Astrocyte (in vitro differentiated cells and primary cell): ENCODE results near the gene C2orf15. TPM values are rescaled to one million over a fixed set of nuclear protein-coding genes. Genes with fewer than 3 reads are reported as not detected.

Experiments
- DNase-seq: peaks from one replicate; pipeline ENCODE4 v3.0.0-alpha.2; 2010; ENCODE audit warnings: low read depth
- FAIRE-seq: peaks from 2 replicates; lab custom pipeline; 2011; peaks lifted over from hg19 to GRCh38; lab: Jason Lieb, UNC
- H2AFZ ChIP-seq: 2 replicates; pipeline ENCODE4 v1.6.0; 2012; ENCODE audit warnings: low read depth, low read length, inconsistent platforms
- H3K27ac ChIP-seq: 2 replicates; pipeline ENCODE4 v1.5.1; 2011; ENCODE audit warnings: low read depth, low read length, inconsistent platforms
- H3K27me3 ChIP-seq: 2 replicates; pipeline ENCODE4 v1.6.0; 2011; ENCODE audit warnings: low read length, inconsistent platforms; ENCODE audit not compliant: insufficient read depth
- H3K36me3 ChIP-seq: 2 replicates; pipeline ENCODE4 v1.5.1; 2011; ENCODE audit warnings: low read length, inconsistent platforms; ENCODE audit not compliant: insufficient read depth
- H3K4me1 ChIP-seq: 2 replicates; pipeline ENCODE4 v1.5.1; 2011; ENCODE audit warnings: low read length, inconsistent platforms; ENCODE audit not compliant: insufficient read depth
- H3K4me2 ChIP-seq: 2 replicates; pipeline ENCODE4 v1.6.0; 2012; ENCODE audit warnings: low read length, inconsistent platforms
- H3K4me3 ChIP-seq: 2 replicates; pipeline ENCODE4 v1.5.1; 2011; ENCODE audit warnings: low read depth, mild to moderate bottlenecking, low read length, inconsistent platforms; ENCODE audit not compliant: insufficient read depth
- H3K79me2 ChIP-seq: 2 replicates; pipeline ENCODE4 v1.6.0; 2012; ENCODE audit warnings: mild to moderate bottlenecking, low read length, inconsistent platforms; ENCODE audit not compliant: insufficient read depth
- H3K9ac ChIP-seq: 2 replicates; pipeline ENCODE4 v1.6.0; 2012; ENCODE audit warnings: mild to moderate bottlenecking, low read length, inconsistent platforms
- H3K9me3 ChIP-seq: 2 replicates; pipeline ENCODE4 v1.5.1; 2012; ENCODE audit warnings: low read depth, mild to moderate bottlenecking, low read length, inconsistent platforms; ENCODE audit not compliant: insufficient read depth
- H4K20me1 ChIP-seq: 2 replicates; pipeline ENCODE4 v1.6.0; 2012; ENCODE audit warnings: low read length, inconsistent platforms; ENCODE audit not compliant: insufficient read depth
- H3K27ac Mint-ChIP-seq: one replicate; pipeline ENCODE4 v1.8.0; 2021; ENCODE audit warnings: mild to moderate bottlenecking, mixed read lengths; ENCODE audit not compliant: unreplicated experiment
- H3K27me3 Mint-ChIP-seq: one replicate; pipeline ENCODE4 v1.8.0; 2021; ENCODE audit warnings: low read depth, mixed read lengths; ENCODE audit not compliant: unreplicated experiment
- H3K36me3 Mint-ChIP-seq: one replicate; pipeline ENCODE4 v1.8.0; 2021; ENCODE audit warnings: low read depth, mixed read lengths; ENCODE audit not compliant: unreplicated experiment
- H3K4me1 Mint-ChIP-seq: one replicate; pipeline ENCODE4 v1.8.0; 2021; ENCODE audit warnings: low read depth, mixed read lengths; ENCODE audit not compliant: unreplicated experiment
- H3K4me3 Mint-ChIP-seq: one replicate; pipeline ENCODE4 v1.8.0; 2021; ENCODE audit warnings: mild to moderate bottlenecking, moderate library complexity, mixed read lengths; ENCODE audit not compliant: unreplicated experiment
- H3K9me3 Mint-ChIP-seq: one replicate; pipeline ENCODE4 v1.8.0; 2021; ENCODE audit warnings: mild to moderate bottlenecking, mixed read lengths; ENCODE audit not compliant: unreplicated experiment
- CTCF ChIP-seq: IDR thresholded peaks from 2 replicates; pipeline ENCODE4 v1.5.1; 2011; ENCODE audit warnings: low read depth, mild to moderate bottlenecking, inconsistent platforms, low read length, moderate library complexity; ENCODE audit not compliant: insufficient read depth
- EZH2 ChIP-seq: IDR thresholded peaks from 2 replicates; pipeline ENCODE4 v1.6.1; 2012; ENCODE audit warnings: mild to moderate bottlenecking, low read length, inconsistent platforms; ENCODE audit not compliant: insufficient read depth
- total RNA-seq: library from RNA; stranded (reverse); gene quantifications from 2 replicates; pipeline ENCODE4 v1.2.1, GENCODE V29; 2021

The C2orf15 gene
- total RNA-seq, 1 donor from 2014 or later: 0.59 TPM

GRCh38 chr2:99166218-99166617, 24.7 kb downstream of the C2orf15 start:
- no peak overlapping the region for H3K27ac Mint-ChIP-seq
- H2AFZ ChIP-seq: no peak overlapping the region
- H3K9me3 ChIP-seq: no peaks in the 10 kb centered on the region
- TF ChIP-seq EZH2 (no peak), CTCF (no peak)
- H3K27me3 Mint-ChIP-seq: no peaks in the 10 kb centered on the region
- no peaks in the 10 kb centered on the region for H3K27me3 ChIP-seq
- DNase-seq (no peak), FAIRE-seq (no peak)
- H3K9me3 Mint-ChIP-seq: no peaks in the 10 kb centered on the region
- no peak overlapping the region for H3K4me3 ChIP-seq
- H3K27ac ChIP-seq: no peak overlapping the region
- H3K4me2 ChIP-seq: no peak overlapping the region
- H3K79me2 ChIP-seq: no peaks in the 10 kb centered on the region
- no peaks in the 10 kb centered on the region for H3K4me1 ChIP-seq
- H3K36me3 Mint-ChIP-seq: no peaks in the 10 kb centered on the region
- H4K20me1 ChIP-seq: no peaks in the 10 kb centered on the region
- peaks cover 7% of the 10 kb centered on the region for H3K36me3 ChIP-seq
- H3K4me3 Mint-ChIP-seq: no peak overlapping the region
- H3K4me1 Mint-ChIP-seq: no peaks in the 10 kb centered on the region
- H3K9ac ChIP-seq: no peak overlapping the region

GRCh38 chr2:99169534-99169933, 28.0 kb downstream of the C2orf15 start:
- H3K4me2 ChIP-seq: no peak overlapping the region
- no peaks in the 10 kb centered on the region for H3K4me1 ChIP-seq
- no peaks in the 10 kb centered on the region for H3K9me3 ChIP-seq
- H3K79me2 ChIP-seq: no peaks in the 10 kb centered on the region
- no peak overlapping the region for H3K27ac ChIP-seq
- H3K36me3 ChIP-seq: peaks cover 18% of the 10 kb centered on the region
- H3K27me3 ChIP-seq: no peaks in the 10 kb centered on the region
- peaks cover 4% of the 10 kb centered on the region for H4K20me1 ChIP-seq
- TF ChIP-seq CTCF (no peak), EZH2 (no peak)
- no peak for FAIRE-seq
- no peak overlapping the region for H3K4me3 Mint-ChIP-seq
- no peak overlapping the region for H3K9ac ChIP-seq
- no peak overlapping the region for H2AFZ ChIP-seq
- no peaks in the 10 kb centered on the region for H3K27me3 Mint-ChIP-seq
- H3K4me1 Mint-ChIP-seq: no peaks in the 10 kb centered on the region
- no peaks in the 10 kb centered on the region for H3K36me3 Mint-ChIP-seq
- no peaks in the 10 kb centered on the region for H3K9me3 Mint-ChIP-seq
- no peak overlapping the region for H3K4me3 ChIP-seq
- DNase-seq: no peak
- H3K27ac Mint-ChIP-seq: no peak overlapping the region

- Histone ChIP-seq H3K9me3 (no peaks in the 10 kb centered on the region), H4K20me1 (peaks cover 4% of the 10 kb centered on the region), H3K9ac (no peak overlapping the region), H3K79me2 (no peaks in the 10 kb centered on the region), H2AFZ (no peak overlapping the region), H3K36me3 (peaks cover 16% of the 10 kb centered on the region), H3K27ac (no peak overlapping the region), H3K27me3 (no peaks in the 10 kb centered on the region), H3K4me2 (no peak overlapping the region), H3K4me1 (no peaks in the 10 kb centered on the region), H3K4me3 (no peak overlapping the region)
- Mint-ChIP-seq H3K4me1 (no peaks in the 10 kb centered on the region), H3K36me3 (no peaks in the 10 kb centered on the region), H3K27ac (no peak overlapping the region), H3K9me3 (no peaks in the 10 kb centered on the region), H3K4me3 (no peak overlapping the region), H3K27me3 (no peaks in the 10 kb centered on the region)
- TF ChIP-seq EZH2 (no peak), CTCF (no peak)
- DNase-seq (no peak), FAIRE-seq (no peak)
Measured at GRCh38 chr2:99171377-99172140, 30.1 kb downstream of the C2orf15 start.
